HG03558 (cell line): ENCODE data around the gene DLD.

Experiments used
- ATAC-seq: cut with Tn5 transposase; IDR thresholded peaks from one replicate; pipeline ENCODE4 v1.9.1; 2021; ENCODE audit warnings: moderate number of reproducible peaks; ENCODE audit not compliant: unreplicated experiment; ENCODE audit errors: extremely low read depth

The DLD gene

DNA sequence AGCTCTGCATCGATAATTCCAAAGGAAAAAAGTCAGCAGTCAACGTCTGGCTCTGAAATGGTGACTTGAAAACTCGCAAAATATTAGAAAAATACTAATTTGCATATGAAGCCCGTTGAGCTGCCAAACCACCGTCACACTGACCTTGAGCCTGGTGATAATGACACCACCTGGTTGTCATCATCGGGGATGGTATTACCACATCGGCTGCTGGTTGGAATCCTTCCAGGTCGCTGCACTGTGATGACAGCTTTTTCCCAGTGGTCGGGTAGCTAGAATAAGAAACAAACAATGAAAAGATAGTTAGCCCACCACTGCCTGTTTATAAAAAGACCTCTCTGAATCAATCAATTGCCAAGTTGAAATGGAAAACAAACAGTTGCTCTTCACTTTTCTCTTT, 70.4 kb downstream of the DLD start:
- ATAC-seq: no peak

DNA sequence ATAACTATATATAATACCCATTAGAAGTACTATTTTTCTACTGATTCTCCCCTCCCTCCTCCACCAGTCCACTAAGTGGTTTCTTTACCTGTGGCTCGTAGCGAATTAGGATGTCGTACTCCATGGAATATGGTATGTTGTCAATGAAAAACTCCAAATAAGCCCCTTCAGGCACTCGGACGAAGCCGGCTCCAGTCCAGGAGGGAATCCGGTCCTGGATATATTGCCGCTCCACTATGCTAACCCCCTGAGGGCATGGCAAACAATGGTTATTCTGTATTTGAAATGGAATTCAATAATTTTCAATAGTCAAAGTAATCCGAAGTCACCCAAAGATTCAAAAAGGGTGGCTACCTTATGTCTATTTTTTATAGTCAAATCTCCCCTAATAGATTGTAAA, 71.8 kb downstream of the DLD start:
- ATAC-seq: no peak

DNA sequence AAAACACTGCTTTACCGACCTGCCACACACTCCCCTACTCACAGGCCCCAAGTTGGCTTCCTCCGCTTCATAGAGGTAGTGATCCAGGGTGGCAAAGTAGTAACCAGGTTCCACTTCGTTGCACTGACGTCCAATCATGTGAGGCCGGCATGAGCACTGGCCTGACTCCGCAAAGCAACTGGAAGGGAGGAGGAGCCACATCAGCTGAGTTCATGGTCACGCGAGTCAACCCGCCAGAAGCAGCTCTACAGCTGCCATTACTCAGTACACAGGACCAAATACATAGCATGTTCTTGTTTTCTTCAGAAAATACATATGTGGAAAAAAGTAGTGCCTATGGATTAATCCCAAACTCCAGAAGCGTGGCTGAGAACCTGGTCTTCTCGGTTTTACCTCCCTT, 73.5 kb downstream of the DLD start:
- ATAC-seq: no peak

DNA sequence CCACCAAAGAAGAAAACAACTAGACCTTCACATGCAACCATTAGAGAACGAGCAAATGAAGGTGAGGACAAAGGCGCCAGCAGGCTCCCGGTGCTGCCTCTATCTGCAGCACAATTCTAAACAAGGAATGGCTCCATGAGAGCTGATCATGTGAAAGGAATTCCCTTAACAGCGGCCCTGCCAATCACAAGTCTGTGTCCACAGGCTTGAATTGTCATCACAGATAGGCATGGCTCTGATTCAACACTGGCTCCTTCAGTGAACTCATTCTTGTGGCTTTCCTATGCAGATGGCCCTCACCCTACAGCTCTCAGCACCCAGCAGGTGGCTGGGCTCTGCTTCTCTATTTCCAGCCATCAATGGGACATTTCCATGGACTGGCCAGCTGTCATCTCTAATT, 75.7 kb downstream of the DLD start:
- no peak for ATAC-seq

DNA sequence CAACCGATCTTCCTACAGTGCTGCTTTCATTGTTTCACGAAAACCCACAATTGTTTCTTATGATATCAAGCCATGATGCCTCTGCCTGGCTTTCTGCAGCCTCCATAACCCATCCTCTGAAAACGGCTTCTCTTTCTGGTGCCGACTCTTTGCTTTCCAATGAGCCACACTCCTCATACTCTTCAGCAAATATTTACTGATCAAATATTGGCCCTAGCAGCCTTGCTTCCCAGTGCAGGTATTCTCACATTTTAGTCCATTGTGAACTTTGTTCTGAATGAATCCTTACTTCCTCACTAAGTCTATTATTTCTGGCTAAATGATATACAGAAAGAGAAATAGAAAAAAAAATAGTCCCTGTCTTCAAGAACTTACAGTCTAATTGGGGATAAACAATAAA, 76.4 kb downstream of the DLD start:
- no peak for ATAC-seq

DNA sequence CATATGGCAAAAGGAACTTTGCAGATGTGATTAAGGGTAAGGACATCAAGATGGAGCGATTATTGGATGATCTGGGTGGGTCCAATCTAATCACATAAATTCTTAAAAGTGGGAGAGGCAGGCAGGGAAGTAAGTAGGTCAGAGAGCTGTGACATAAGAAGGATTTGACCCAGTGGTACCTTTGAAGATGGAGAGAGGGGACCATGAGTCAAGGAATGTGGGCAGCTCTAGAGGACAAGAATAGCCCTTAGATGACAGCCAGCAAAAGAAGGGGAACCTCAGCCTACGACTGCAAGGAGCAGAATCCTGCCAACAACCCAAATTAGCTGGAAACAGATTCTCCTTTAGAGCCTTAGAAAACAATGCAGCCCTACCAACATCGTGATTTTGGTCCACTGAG, 77.5 kb downstream of the DLD start:
- no peak for ATAC-seq

DNA sequence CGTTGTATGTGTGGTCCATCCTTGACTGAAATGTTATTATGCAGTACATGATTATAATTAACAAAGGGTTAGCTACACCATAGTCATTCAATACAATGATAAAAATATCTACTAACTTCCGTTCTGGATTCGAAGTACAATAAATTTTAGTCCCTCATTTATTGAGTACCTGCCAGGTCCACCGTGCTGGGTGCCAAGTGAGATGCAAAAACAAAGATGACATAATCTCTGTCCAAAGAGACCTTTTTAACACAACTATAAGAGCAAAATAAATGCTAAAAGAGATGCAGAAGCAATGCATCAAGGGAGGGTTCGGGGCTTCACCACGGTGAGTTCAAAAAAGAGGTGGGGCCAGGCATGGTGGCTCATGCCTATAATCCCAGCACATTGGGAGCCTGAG, 78.9 kb downstream of the DLD start:
- ATAC-seq: no peak
